H1 (cell line): ENCODE measurements around the gene CFAP107. TPM values are rescaled to one million over a fixed set of nuclear protein-coding genes. Genes with fewer than 3 reads are reported as not detected.

Source experiments
- CTCF ChIA-PET: fragments of 300-600 bp; sonication (Branson Sonifier 250); formaldehyde crosslinking; loops from one replicate; lab custom pipeline; 2021; ENCODE audit not compliant: partially characterized antibody; lab: Charles Lee
- POLR2A ChIA-PET: fragments of 300-600 bp; sonication (Branson Sonifier 250); formaldehyde crosslinking; loops from one replicate; lab custom pipeline; 2021; ENCODE audit warnings: inconsistent platforms; ENCODE audit not compliant: partially characterized antibody; lab: Charles Lee
- DNase-seq, 2 experiments: peaks; one replicate each; pipeline versions ENCODE4 v3.0.0 to v3.0.0-alpha.2; 2010 to 2022; ENCODE audit warnings: low spot score in 2 of 2, low read depth in 1 of 2, mixed read lengths in 1 of 2
- FAIRE-seq: peaks from 2 replicates; lab custom pipeline; 2011; peaks lifted over from hg19 to GRCh38; lab: Jason Lieb, UNC
- H2AFZ ChIP-seq: 2 replicates; pipeline ENCODE4 v1.8.1; 2012; ENCODE audit warnings: low read length, inconsistent platforms
- H2AK5ac ChIP-seq: 2 replicates; pipeline ENCODE4 v1.6.1; 2013; ENCODE audit warnings: low read depth, low read length
- H2BK120ac ChIP-seq: replicated peaks from 2 replicates; pipeline ENCODE3; 2013; ENCODE audit warnings: low read depth, low read length, inconsistent platforms
- H2BK12ac ChIP-seq: 2 replicates; pipeline ENCODE4 v1.6.1; 2013; ENCODE audit warnings: low read depth, low read length
- H2BK15ac ChIP-seq: 2 replicates; pipeline ENCODE4 v1.6.1; 2013; ENCODE audit warnings: low read length
- H2BK20ac ChIP-seq: 2 replicates; pipeline ENCODE4 v1.6.1; 2013; ENCODE audit warnings: low read length
- H2BK5ac ChIP-seq: 2 replicates; pipeline ENCODE4 v1.6.1; 2013; ENCODE audit warnings: low read depth, low read length
- H3K14ac ChIP-seq: 2 replicates; pipeline ENCODE4 v1.6.1; 2013; ENCODE audit warnings: inconsistent platforms; ENCODE audit not compliant: insufficient read length
- H3K18ac ChIP-seq: 2 replicates; pipeline ENCODE4 v1.6.1; 2013; ENCODE audit warnings: low read length; ENCODE audit errors: extremely low read depth
- H3K23ac ChIP-seq: 2 replicates; pipeline ENCODE4 v1.6.1; 2013; ENCODE audit warnings: inconsistent platforms; ENCODE audit not compliant: insufficient read length
- H3K23me2 ChIP-seq: 2 replicates; pipeline ENCODE4 v1.6.1; 2013; ENCODE audit warnings: low read depth, low read length
- H3K27ac ChIP-seq: 2 replicates; pipeline ENCODE4 v1.6.1; 2011; ENCODE audit warnings: low read depth, low read length, inconsistent platforms
- H3K27me3 ChIP-seq, 4 experiments: replicated peaks in 1 of 4; 1 replicate in 1 of 4; 2 replicates in 3 of 4; pipeline versions ENCODE4 v1.6.1 to v1.8.1; 2011 to 2013; ENCODE audit warnings: low read length in 3 of 4, mild to moderate bottlenecking in 3 of 4, inconsistent platforms in 2 of 4, mixed read lengths in 2 of 4, moderate library complexity in 1 of 4; ENCODE audit not compliant: control insufficient read depth in 3 of 4, insufficient read depth in 3 of 4; ENCODE audit errors: extremely low read depth in 1 of 4
- H3K36me3 ChIP-seq, 4 experiments: 2 replicates each; pipeline versions ENCODE4 v1.6.1 to v1.8.1; 2011 to 2013; ENCODE audit warnings: mild to moderate bottlenecking in 4 of 4, low read length in 3 of 4, moderate library complexity in 2 of 4, control low read depth in 1 of 4, inconsistent platforms in 1 of 4; ENCODE audit not compliant: insufficient read depth in 4 of 4, control insufficient read depth in 2 of 4
- H3K4ac ChIP-seq: replicated peaks from 2 replicates; pipeline ENCODE3; 2013; ENCODE audit warnings: low read length, low read depth, mixed read lengths, inconsistent platforms; ENCODE audit not compliant: insufficient read length
- H3K4me1 ChIP-seq, 4 experiments: replicated peaks in 1 of 4; 1 replicate in 1 of 4; 2 replicates in 3 of 4; pipeline versions ENCODE4 v1.6.1 to v1.8.1; 2011 to 2013; ENCODE audit warnings: low read length in 3 of 4, inconsistent platforms in 2 of 4, mixed read lengths in 1 of 4; ENCODE audit not compliant: insufficient read depth in 4 of 4, control insufficient read depth in 3 of 4
- H3K4me2 ChIP-seq, 2 experiments: 2 replicates each; pipeline versions ENCODE4 v1.6.1 to v1.8.1; 2011 to 2013; ENCODE audit warnings: low read depth in 2 of 2, low read length in 2 of 2, control low read depth in 1 of 2, inconsistent platforms in 1 of 2, mild to moderate bottlenecking in 1 of 2; ENCODE audit not compliant: insufficient read depth in 1 of 2
- H3K4me3 ChIP-seq, 4 experiments: fragments of 200-600, 300-600 bp in 1 of 4; sonication (generic), shearing (Covaris generic), sonication (Bioruptor Twin) in 1 of 4; 2 replicates each; pipeline versions ENCODE4 v1.5.1 to v1.8.1; 2011 to 2016; ENCODE audit warnings: low read length in 4 of 4, low read depth in 3 of 4, control low read depth in 2 of 4, inconsistent platforms in 2 of 4, mild to moderate bottlenecking in 2 of 4, mixed read lengths in 1 of 4, moderate library complexity in 1 of 4; ENCODE audit not compliant: insufficient read depth in 2 of 4; ENCODE audit errors: extremely low read depth in 1 of 4
- H3K56ac ChIP-seq: replicated peaks from 2 replicates; pipeline ENCODE3; 2013; ENCODE audit warnings: low read depth, mild to moderate bottlenecking, mixed read lengths, low read length, inconsistent platforms; ENCODE audit not compliant: insufficient read length
- H3K79me1 ChIP-seq: 2 replicates; pipeline ENCODE4 v1.6.1; 2013; ENCODE audit warnings: low read depth, low read length, control low read depth
- H3K79me2 ChIP-seq, 2 experiments: 2 replicates each; pipeline versions ENCODE4 v1.6.1 to v1.8.1; 2012 to 2013; ENCODE audit warnings: low read length in 2 of 2, mild to moderate bottlenecking in 2 of 2, inconsistent platforms in 1 of 2; ENCODE audit not compliant: insufficient read depth in 2 of 2, control insufficient read depth in 1 of 2
- H3K9ac ChIP-seq, 4 experiments: replicated peaks in 1 of 4; 1 replicate in 1 of 4; 2 replicates in 3 of 4; pipeline versions ENCODE4 v1.6.1 to v1.8.1; 2011 to 2013; ENCODE audit warnings: low read depth in 3 of 4, low read length in 3 of 4, control low read depth in 2 of 4, mild to moderate bottlenecking in 2 of 4, moderate library complexity in 2 of 4, inconsistent platforms in 1 of 4; ENCODE audit errors: extremely low read depth in 1 of 4
- H3K9me3 ChIP-seq, 2 experiments: 2 replicates each; pipeline versions ENCODE4 v1.6.1 to v1.8.1; 2012 to 2013; ENCODE audit warnings: mild to moderate bottlenecking in 2 of 2, moderate library complexity in 2 of 2, control low read depth in 1 of 2, inconsistent platforms in 1 of 2, low read depth in 1 of 2, low read length in 1 of 2, mixed read lengths in 1 of 2; ENCODE audit not compliant: insufficient read depth in 2 of 2
- H4K20me1 ChIP-seq, 2 experiments: replicated peaks in 1 of 2; 2 replicates each; pipeline versions ENCODE3 to v1.8.1; 2011 to 2013; ENCODE audit warnings: inconsistent platforms in 2 of 2, low read length in 2 of 2, mild to moderate bottlenecking in 1 of 2; ENCODE audit not compliant: insufficient read depth in 2 of 2, control insufficient read depth in 1 of 2
- H4K5ac ChIP-seq: 2 replicates; pipeline ENCODE4 v1.6.1; 2013; ENCODE audit warnings: low read length, low read depth, mixed read lengths, inconsistent platforms; ENCODE audit not compliant: insufficient read length
- H4K8ac ChIP-seq: 2 replicates; pipeline ENCODE4 v1.8.0; 2013; ENCODE audit warnings: mild to moderate bottlenecking, moderate library complexity, low read length, inconsistent platforms; ENCODE audit not compliant: insufficient read depth; ENCODE audit errors: extremely low read depth
- H4K91ac ChIP-seq: replicated peaks from 2 replicates; pipeline ENCODE3; 2013; ENCODE audit warnings: low read length, mixed read lengths, inconsistent platforms; ENCODE audit not compliant: insufficient read length
- CEBPB ChIP-seq: IDR thresholded peaks from 2 replicates; pipeline ENCODE4 v1.6.1; 2012; ENCODE audit warnings: low read depth, low read length
- CHD1 ChIP-seq: IDR thresholded peaks from 2 replicates; pipeline ENCODE4 v1.6.1; 2012; ENCODE audit warnings: low read depth, low read length, improper control_type of control experiment
- SIN3A ChIP-seq, 2 experiments: IDR thresholded peaks in 1 of 2; conservative IDR thresholded peaks in 1 of 2; 2 replicates each; pipeline ENCODE4 v1.6.1; 2011 to 2012; ENCODE audit warnings: low read length in 2 of 2, improper control_type of control experiment in 1 of 2, low read depth in 1 of 2, mild to moderate bottlenecking in 1 of 2
- WGBS, 2 experiments: shearing (Covaris generic) in 1 of 2; methylation state at CpG; one replicate each; pipeline versions ENCODE4 v1.1.6 to v1.1.7; 2013 to 2015; ENCODE audit warnings: low lambda C conversion rate in 2 of 2, mixed read lengths in 2 of 2, inconsistent platforms in 1 of 2, low coverage in 1 of 2, missing lambda C conversion rate in 1 of 2; ENCODE audit not compliant: insufficient replicate concordance in 2 of 2, insufficient coverage in 1 of 2, insufficient read length in 1 of 2; ENCODE audit errors: extremely low coverage in 1 of 2, missing lambda C conversion rate in 1 of 2; 5-methylcytosine and 5-hydroxymethylcytosine counted together
- polyA plus RNA-seq, 7 experiments: library from polyadenylated mRNA; depleted of rRNA in 3 of 7; stranded (reverse) in 5 of 7; unstranded in 2 of 7; fragments of >200 nt in 5 of 7; fragments of 200-250 nt in 2 of 7; gene quantifications; 1 replicate in 5 of 7; 2 replicates in 1 of 7; 4 replicates in 1 of 7; pipeline versions ENCODE4 v1.2.1 to v1.2.3, GENCODE V29; 2011 to 2013; ENCODE audit warnings: missing spikeins in 2 of 7, mixed read lengths in 2 of 7
- total RNA-seq: library from RNA; stranded (reverse); fragmentation: NEBNext Ultra II Directional; extraction: Animal tissue kit (Norgen Biotek cat#: 25700); gene quantifications from 2 replicates; pipeline ENCODE4 v1.2.1, GENCODE V29; 2021
- TF ChIP-seq, protein P1 (sequence below): IDR thresholded peaks from 2 replicates; pipeline ENCODE4 v1.6.1; 2012; ENCODE audit warnings: inconsistent platforms

Gene CFAP107
- total and polyA plus RNA-seq, 2 of the 8 experiments (the other 6 are each of a cell fraction or from before 2014, with no cell fraction given): 0.23 TPM; not detected in 1

DNA sequence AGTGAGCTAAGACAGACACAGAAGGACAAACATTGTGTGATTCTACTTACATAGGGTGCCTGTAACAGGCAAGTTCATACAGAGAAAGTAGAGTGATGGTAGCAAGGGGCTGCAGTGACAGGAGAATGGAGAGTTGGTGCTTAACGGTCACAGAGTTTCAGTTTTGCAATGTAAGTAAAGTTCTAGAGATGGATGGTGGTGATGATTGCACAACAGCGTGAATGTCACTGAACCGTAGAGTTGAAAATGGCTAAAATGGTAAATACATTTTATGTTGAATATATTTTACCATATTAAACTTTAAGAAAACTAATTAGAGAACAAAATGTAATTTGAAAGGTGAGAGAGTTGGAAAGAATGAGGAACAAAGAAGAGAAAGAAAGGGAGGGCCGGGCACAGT is 8.7 kb downstream of the CFAP107 start:
- ChIA-PET CTCF (no interaction called here), POLR2A (no interaction called here)
- Histone ChIP-seq H2BK15ac (no peak overlapping the region), H2BK120ac (no peak overlapping the region), H3K4me1 (0 out of 7 replicates have a peak, but pooled peaks cover 0 to 3% (median 0%) of the 10 kb centered on the region in 4 experiments), H3K9me3 (no peaks in the 10 kb centered on the region), H3K23ac (no peak overlapping the region), H3K23me2 (no peaks in the 10 kb centered on the region), H4K91ac (no peak overlapping the region), H4K8ac (no peak overlapping the region), H2AK5ac (no peak overlapping the region), H3K36me3 (no peaks in the 10 kb centered on the region), H3K4me2 (no peak overlapping the region), H2BK12ac (0 out of 2 replicates have a peak overlapping the region, but pooled peaks have one; percentile 43), H3K9ac (no peak overlapping the region), H3K18ac (no peak overlapping the region), H3K79me1 (no peaks in the 10 kb centered on the region), H3K27ac (no peak overlapping the region), H3K27me3 (no peaks in the 10 kb centered on the region), H3K4me3 (no peak overlapping the region), H4K5ac (no peak overlapping the region), H2BK5ac (no peak overlapping the region), H2AFZ (no peak overlapping the region), H3K14ac (no peak overlapping the region), H2BK20ac (no peak overlapping the region), H4K20me1 (no peaks in the 10 kb centered on the region), H3K56ac (no peak overlapping the region), H3K4ac (no peak overlapping the region), H3K79me2 (no peaks in the 10 kb centered on the region)
- TF ChIP-seq SIN3A (conservative IDR thresholded peaks at IDR 0.05 in 1 of 2, IDR thresholded peaks at IDR 0.05 in 1 of 2; ENCODE audit: low read depth in 1 of 2, low read length in 2 of 2): no peak
- TF ChIP-seq, protein P1, sequence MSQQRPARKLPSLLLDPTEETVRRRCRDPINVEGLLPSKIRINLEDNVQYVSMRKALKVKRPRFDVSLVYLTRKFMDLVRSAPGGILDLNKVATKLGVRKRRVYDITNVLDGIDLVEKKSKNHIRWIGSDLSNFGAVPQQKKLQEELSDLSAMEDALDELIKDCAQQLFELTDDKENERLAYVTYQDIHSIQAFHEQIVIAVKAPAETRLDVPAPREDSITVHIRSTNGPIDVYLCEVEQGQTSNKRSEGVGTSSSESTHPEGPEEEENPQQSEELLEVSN: no peak
- TF ChIP-seq CEBPB: peak; percentile 31; the same call in 1 of the 2 replicates
- TF ChIP-seq CHD1: no peak
- WGBS, 2 experiments: 88% methylated on average over 4 of the region's 4 CpGs; no CpG with 5 or more reads in 1 of the 2 experiments
- DNase-seq (no peak), FAIRE-seq (no peak)
